Keratinocyte (primary cell): ENCODE results near the gene SPATA13.
"Not testable (repeated sequence)": the region's sequence is repeated elsewhere in the genome, so short reads cannot be mapped to it uniquely, and the experiment has no call there.

Experiments used
- CTCF ChIP-seq, 3 experiments: IDR thresholded peaks in 1 of 3; conservative IDR thresholded peaks in 1 of 3; optimal IDR thresholded peaks in 1 of 3; 2 replicates in 2 of 3; 3 replicates in 1 of 3; pipeline versions ENCODE3 to v1.5.1; 2011; ENCODE audit warnings: low read length in 3 of 3, mild to moderate bottlenecking in 3 of 3, moderate library complexity in 2 of 3, control low read depth in 1 of 3, inconsistent platforms in 1 of 3; ENCODE audit not compliant: insufficient read depth in 2 of 3; ENCODE audit errors: extremely low read depth in 1 of 3
- EZH2 ChIP-seq: IDR thresholded peaks from one replicate; pipeline ENCODE4 v1.6.1; 2012; ENCODE audit warnings: inconsistent platforms, mild to moderate bottlenecking, low read length, moderate library complexity

- TF ChIP-seq CTCF (optimal IDR thresholded peaks at IDR 0.05 in 1 of 3, IDR thresholded peaks at IDR 0.05 in 1 of 3, conservative IDR thresholded peaks at IDR 0.05 in 1 of 3; ENCODE audit: extremely low read depth in 1 of 3, insufficient read depth in 2 of 3, low read length in 3 of 3); EZH2: not testable (repeated sequence)
These were observed 44.6 kb downstream of the SPATA13 start for GRCh38 chr13:24205076-24205475.
